HG02884 (cell line): ENCODE results near the gene ACVR1.
A peak's percentile ranks its signal among the peaks of the same experiment; 100 is the strongest.

Experiments used
- ATAC-seq: cut with Tn5 transposase; IDR thresholded peaks from one replicate; pipeline ENCODE4 v1.9.1; 2021; ENCODE audit warnings: mild to moderate bottlenecking, moderate library complexity; ENCODE audit not compliant: unreplicated experiment

ACVR1 gene

GRCh38 chr2:157876066-157876785, at the start of gene ACVR1:
Gene ACVR1, minus strand, starts transcription at chr2:157876330. Its CDS starts 76,837 bp downstream, at chr2:157799493.
- ATAC-seq = peak; percentile 75

- no peak for ATAC-seq
These were observed 48.9 kb upstream of the ACVR1 start for GRCh38 chr2:157925071-157925470.

GRCh38 chr2:157923598-157924217, 47.6 kb upstream of the ACVR1 start:
- ATAC-seq = no peak

GRCh38 chr2:157922815-157923214, 46.7 kb upstream of the ACVR1 start:
- no peak for ATAC-seq

- no peak for ATAC-seq
These were observed 46.2 kb upstream of the ACVR1 start for GRCh38 chr2:157922336-157922735.

- ATAC-seq = no peak
These were observed 44.6 kb upstream of the ACVR1 start for GRCh38 chr2:157920736-157921135.

GRCh38 chr2:157919181-157919580, 43.1 kb upstream of the ACVR1 start:
- no peak for ATAC-seq

GRCh38 chr2:157918319-157918718, 42.2 kb upstream of the ACVR1 start:
- no peak for ATAC-seq

- ATAC-seq = no peak
These were observed 35.6 kb upstream of the ACVR1 start for GRCh38 chr2:157911750-157912149.

GRCh38 chr2:157911246-157911645, 35.1 kb upstream of the ACVR1 start:
- no peak for ATAC-seq

GRCh38 chr2:157905092-157905491, 29.0 kb upstream of the ACVR1 start:
- ATAC-seq = no peak

GRCh38 chr2:157903626-157904025, 27.5 kb upstream of the ACVR1 start:
- ATAC-seq = no peak

- ATAC-seq = no peak
These were observed 27.0 kb upstream of the ACVR1 start for GRCh38 chr2:157903151-157903550.

- ATAC-seq = no peak
These were observed 26.6 kb upstream of the ACVR1 start for GRCh38 chr2:157902692-157903091.

- no peak for ATAC-seq
These were observed 25.2 kb upstream of the ACVR1 start for GRCh38 chr2:157901325-157901724.

GRCh38 chr2:157900684-157901083, 24.6 kb upstream of the ACVR1 start:
- ATAC-seq = no peak

GRCh38 chr2:157900203-157900602, 24.1 kb upstream of the ACVR1 start:
- ATAC-seq = no peak

GRCh38 chr2:157899125-157899839, 23.2 kb upstream of the ACVR1 start:
- peak; percentile 56 for ATAC-seq

GRCh38 chr2:157898591-157898996, 22.5 kb upstream of the ACVR1 start:
- ATAC-seq = no peak

- ATAC-seq = peak; percentile 39
These were observed 21.2 kb upstream of the ACVR1 start for GRCh38 chr2:157897106-157897971.

- no peak for ATAC-seq
These were observed 19.4 kb upstream of the ACVR1 start for GRCh38 chr2:157895531-157895930.
